Right ventricle myocardium inferior (tissue), 1 donor: ENCODE measurements around the gene OPTC. TPM values are rescaled to one million over a fixed set of nuclear protein-coding genes. Genes with fewer than 3 reads are reported as not detected.

Experiments used
- total RNA-seq: library from RNA; stranded (reverse); fragmentation: NEBNext Ultra II Directional; extraction: Animal tissue kit (Norgen Biotek cat#: 25700); gene quantifications from one replicate; pipeline ENCODE4 v1.2.1, GENCODE V29; 2021
- donor health status: DM: no; HTN: yes; CAD: no; lungs with severe emphysema.

Gene OPTC
- total RNA-seq, 1 donor from 2014 or later, result not detected

Other genes with a start within 250 kb of the OPTC start
- gene BTG2, start 188.6 kb upstream of the OPTC start, total RNA-seq, result 44.8 TPM
- gene FMOD, start 143.0 kb upstream of the OPTC start, total RNA-seq, result 7.7 TPM
- gene PRELP, start 18.3 kb upstream of the OPTC start, total RNA-seq, result 27.1 TPM
- 87.1 TPM for gene ATP2B4, start 132.7 kb downstream of the OPTC start, total RNA-seq